Karpas-422 (cell line): ENCODE results near the gene RNF126. TPM values are rescaled to one million over a fixed set of nuclear protein-coding genes. Genes with fewer than 3 reads are reported as not detected.

ENCODE experiments used
- DNase-seq: peaks from one replicate; pipeline ENCODE4 v3.0.0-alpha.2; 2015
- H2AFZ ChIP-seq: fragments of 200-600 bp; sonication (generic); 2 replicates; pipeline ENCODE4 v1.6.1; 2014; ENCODE audit warnings: antibody characterized with exemption, low read length, mixed read lengths
- H3K27ac ChIP-seq: fragments of 200-600 bp; sonication (generic); 2 replicates; pipeline ENCODE4 v1.5.1; 2014; ENCODE audit warnings: mild to moderate bottlenecking, low read length, moderate library complexity
- H3K27me3 ChIP-seq: fragments of 200-600 bp; sonication (generic); 2 replicates; pipeline ENCODE4 v1.6.1; 2014; ENCODE audit warnings: low read length, mixed read lengths
- H3K36me3 ChIP-seq: fragments of 200-600 bp; sonication (generic); 2 replicates; pipeline ENCODE4 v1.6.1; 2014; ENCODE audit warnings: low read length, mixed read lengths; ENCODE audit not compliant: insufficient read depth
- H3K4me1 ChIP-seq: fragments of 200-600 bp; sonication (generic); 2 replicates; pipeline ENCODE4 v1.6.1; 2014; ENCODE audit warnings: mild to moderate bottlenecking, low read length, mixed read lengths
- H3K4me2 ChIP-seq: fragments of 200-600 bp; sonication (generic); 2 replicates; pipeline ENCODE4 v1.6.1; 2014; ENCODE audit warnings: low read length, low read depth, mild to moderate bottlenecking; ENCODE audit not compliant: poor library complexity, severe bottlenecking
- H3K4me3 ChIP-seq: fragments of 200-600 bp; sonication (generic); 2 replicates; pipeline ENCODE4 v1.5.1; 2014; ENCODE audit warnings: mild to moderate bottlenecking, antibody characterized with exemption, low read length, mixed read lengths
- H3K79me2 ChIP-seq: fragments of 200-600 bp; sonication (generic); 2 replicates; pipeline ENCODE4 v1.6.1; 2014; ENCODE audit warnings: mild to moderate bottlenecking, low read length, mixed read lengths
- H3K9ac ChIP-seq: fragments of 200-600 bp; sonication (generic); 2 replicates; pipeline ENCODE4 v1.6.0; 2014; ENCODE audit warnings: low read length
- H3K9me2 ChIP-seq: fragments of 200-600 bp; sonication (generic), shearing (Covaris generic); replicated peaks from 2 replicates; pipeline ENCODE4 v1.6.0; 2014; ENCODE audit warnings: mild to moderate bottlenecking, low read length, moderate library complexity; ENCODE audit not compliant: insufficient read depth
- H3K9me3 ChIP-seq: fragments of 300-700, 200-600 bp; sonication (generic); 2 replicates; pipeline ENCODE4 v1.6.1; 2014; ENCODE audit warnings: low read length, mixed read lengths
- H4K20me1 ChIP-seq: fragments of 200-600 bp; sonication (generic); 2 replicates; pipeline ENCODE4 v1.6.1; 2014; ENCODE audit warnings: mild to moderate bottlenecking, antibody characterized with exemption, low read length, low read depth; ENCODE audit not compliant: insufficient read depth
- total RNA-seq: library from RNA; depleted of rRNA; stranded (reverse); fragments of >200 nt; shearing (Covaris generic); gene quantifications from 2 replicates; pipeline ENCODE4 v1.2.3, GENCODE V29; 2014; ENCODE audit warnings: low replicate concordance

The RNF126 gene
- total RNA-seq, 1 experiment from 2014 or later, result 36.5 TPM

- H3K36me3 ChIP-seq, result no peaks in the 10 kb centered on the region
- H3K9me3 ChIP-seq, result no peaks in the 10 kb centered on the region
- H3K4me3 ChIP-seq, result no peak overlapping the region
- H3K27ac ChIP-seq, result no peak overlapping the region
- H3K4me2 ChIP-seq, result no peak overlapping the region
- no peaks in the 10 kb centered on the region for H3K9me2 ChIP-seq
- no peak overlapping the region for H3K9ac ChIP-seq
- no peak overlapping the region for H2AFZ ChIP-seq
- H3K79me2 ChIP-seq, result no peaks in the 10 kb centered on the region
- H3K27me3 ChIP-seq, result no peaks in the 10 kb centered on the region
- peaks cover 26% of the 10 kb centered on the region; the same call in 1 of the 2 replicates for H4K20me1 ChIP-seq
- no peak for DNase-seq
- peaks cover 18% of the 10 kb centered on the region for H3K4me1 ChIP-seq
These were observed 21.3 kb downstream of the RNF126 start for GRCh38 chr19:641702-642101.

GRCh38 chr19:640606-641189 is 22.3 kb downstream of the RNF126 start:
- Histone ChIP-seq H3K4me3 (no peak overlapping the region), H2AFZ (no peak overlapping the region), H3K9ac (no peak overlapping the region), H3K79me2 (no peaks in the 10 kb centered on the region), H3K4me2 (no peak overlapping the region), H3K4me1 (peaks cover 18% of the 10 kb centered on the region), H3K27me3 (no peaks in the 10 kb centered on the region), H3K27ac (no peak overlapping the region), H3K9me2 (no peaks in the 10 kb centered on the region), H4K20me1 (peaks cover 24% of the 10 kb centered on the region; the same call in 1 of the 2 replicates), H3K9me3 (no peaks in the 10 kb centered on the region), H3K36me3 (no peaks in the 10 kb centered on the region)
- no peak for DNase-seq

DNA sequence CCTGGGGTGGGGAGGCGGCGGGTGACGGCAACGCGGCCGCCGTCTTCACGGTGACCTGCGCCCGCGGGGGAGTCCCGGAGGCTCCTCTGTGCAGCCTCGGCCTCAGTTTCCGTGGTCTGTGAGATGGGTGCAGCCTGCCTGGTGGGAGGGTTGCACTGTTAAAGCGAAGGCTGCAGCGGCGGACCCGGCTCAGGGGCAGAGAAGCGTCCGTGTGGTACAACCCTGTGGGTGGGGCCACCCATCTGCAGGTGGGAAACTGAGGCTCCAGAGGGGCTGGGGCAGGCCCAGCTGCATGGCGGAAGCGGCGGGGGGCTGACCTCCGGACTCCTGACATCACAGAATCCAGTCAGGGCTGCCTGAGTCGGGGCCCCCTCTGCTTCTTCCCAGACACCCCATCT is 22.9 kb downstream of the RNF126 start:
- Histone ChIP-seq H2AFZ (no peak overlapping the region), H3K4me2 (peak overlapping the region; percentile 35), H3K27ac (no peak overlapping the region), H4K20me1 (peaks cover 22% of the 10 kb centered on the region; the same call in 1 of the 2 replicates), H3K9me3 (no peaks in the 10 kb centered on the region), H3K9me2 (no peaks in the 10 kb centered on the region), H3K4me1 (peaks cover 18% of the 10 kb centered on the region), H3K27me3 (no peaks in the 10 kb centered on the region), H3K9ac (no peak overlapping the region), H3K79me2 (no peaks in the 10 kb centered on the region), H3K36me3 (no peaks in the 10 kb centered on the region), H3K4me3 (no peak overlapping the region; the same call in 1 of the 2 replicates)
- DNase-seq, result no peak

GRCh38 chr19:639253-640160 is 23.5 kb downstream of the RNF126 start, which contains the start of gene FGF22:
FGF22 (plus strand) TSS chr19:639879; CDS start chr19:639926, 47 bp downstream.
- Histone ChIP-seq H3K9me2 (no peaks in the 10 kb centered on the region), H3K9me3 (no peaks in the 10 kb centered on the region), H3K4me1 (peaks cover 13% of the 10 kb centered on the region), H3K4me2 (peak within 1 kb of the TSS; percentile 67), H3K36me3 (no peaks in the 10 kb centered on the region), H3K27ac (no peak within 1 kb of the TSS), H3K27me3 (no peaks in the 10 kb centered on the region), H3K9ac (peak within 1 kb of the TSS; percentile 30), H4K20me1 (peaks cover 22% of the 10 kb centered on the region; the same call in 1 of the 2 replicates), H3K79me2 (no peaks in the 10 kb centered on the region), H3K4me3 (peak within 1 kb of the TSS; percentile 40; the same call in 1 of the 2 replicates), H2AFZ (no peak within 1 kb of the TSS)
- DNase-seq, result peak; percentile 97

DNA sequence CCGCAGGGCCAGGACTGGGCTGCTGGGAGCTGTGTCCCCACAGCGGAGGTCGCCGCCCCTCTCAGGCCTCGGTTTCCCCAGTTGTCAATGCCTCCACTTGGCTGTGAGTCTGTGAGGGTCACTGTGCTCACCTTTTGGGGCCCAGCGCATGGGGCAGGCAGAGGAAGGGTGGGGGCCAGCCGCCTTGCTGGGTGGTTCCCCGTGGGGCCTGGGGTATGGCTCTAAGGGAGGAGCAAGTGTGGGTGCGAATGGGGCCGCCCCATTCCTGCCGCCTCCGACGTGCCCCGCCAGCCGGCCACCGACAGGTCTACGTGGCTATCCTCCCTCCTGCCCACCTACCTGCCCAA is 24.1 kb downstream of the RNF126 start:
- H3K4me3 ChIP-seq, result no peak overlapping the region
- H3K9me3 ChIP-seq, result no peaks in the 10 kb centered on the region
- DNase-seq, result no peak
- no peak overlapping the region for H2AFZ ChIP-seq
- no peak overlapping the region for H3K27ac ChIP-seq
- no peaks in the 10 kb centered on the region for H3K9me2 ChIP-seq
- no peaks in the 10 kb centered on the region for H3K36me3 ChIP-seq
- H3K4me2 ChIP-seq, result no peak overlapping the region
- H3K79me2 ChIP-seq, result no peaks in the 10 kb centered on the region
- H3K4me1 ChIP-seq, result peaks cover 13% of the 10 kb centered on the region
- H4K20me1 ChIP-seq, result peaks cover 22% of the 10 kb centered on the region; the same call in 1 of the 2 replicates
- no peaks in the 10 kb centered on the region for H3K27me3 ChIP-seq
- no peak overlapping the region for H3K9ac ChIP-seq

DNA sequence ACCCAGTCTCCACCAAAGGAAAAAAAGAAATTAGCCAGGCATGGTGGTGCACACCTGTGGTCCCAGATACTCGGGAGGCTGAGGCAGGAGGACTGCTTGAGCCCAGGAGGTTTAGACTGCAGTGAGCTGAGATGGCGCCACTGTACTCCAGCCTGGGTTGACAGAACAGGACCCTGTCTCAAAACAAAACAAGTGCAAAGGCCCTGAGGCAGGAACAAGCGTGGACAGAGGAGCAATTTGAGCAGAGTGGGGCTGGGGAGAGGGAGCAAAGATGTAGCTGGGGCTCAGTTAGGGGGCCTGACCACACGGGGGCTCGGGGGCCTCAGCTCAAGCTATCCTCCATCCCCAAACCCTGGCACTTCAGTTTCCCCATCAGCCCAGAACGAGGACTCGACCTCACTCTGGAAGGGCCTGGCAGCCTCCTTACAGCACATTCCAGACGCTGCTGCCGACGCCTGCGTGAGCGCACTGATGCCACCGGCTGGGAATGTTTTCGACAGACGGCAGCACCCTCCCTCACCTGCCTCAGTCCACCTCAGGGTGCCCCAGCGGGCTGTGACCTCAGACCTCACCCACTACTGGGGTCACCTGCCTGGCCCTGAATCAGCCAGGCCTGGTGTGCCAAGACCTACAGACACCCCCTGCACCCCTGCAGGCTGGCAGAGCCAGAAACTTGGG is 27.9 kb downstream of the RNF126 start:
- Histone ChIP-seq H3K27me3 (no peaks in the 10 kb centered on the region), H3K4me2 (no peak overlapping the region), H3K9ac (no peak overlapping the region), H3K79me2 (peaks cover 30% of the 10 kb centered on the region), H3K4me1 (peaks cover 21% of the 10 kb centered on the region), H3K36me3 (no peaks in the 10 kb centered on the region; the same call in 1 of the 2 replicates), H2AFZ (no peak overlapping the region), H3K4me3 (no peak overlapping the region), H3K9me3 (no peaks in the 10 kb centered on the region), H3K27ac (no peak overlapping the region), H3K9me2 (no peaks in the 10 kb centered on the region), H4K20me1 (peaks cover 12% of the 10 kb centered on the region; the same call in 1 of the 2 replicates)
- no peak for DNase-seq

GRCh38 chr19:633786-634639 is 29.0 kb downstream of the RNF126 start:
- H3K9me3 ChIP-seq, result no peaks in the 10 kb centered on the region
- peak overlapping the region; percentile 64 for H3K4me3 ChIP-seq
- peaks cover 34% of the 10 kb centered on the region for H3K79me2 ChIP-seq
- peaks cover 14% of the 10 kb centered on the region for H3K4me1 ChIP-seq
- peak overlapping the region; percentile 67 for H3K9ac ChIP-seq
- no peaks in the 10 kb centered on the region for H3K27me3 ChIP-seq
- H3K36me3 ChIP-seq, result peaks cover 1% of the 10 kb centered on the region
- no peak overlapping the region for H3K27ac ChIP-seq
- no peak for DNase-seq
- H3K4me2 ChIP-seq, result peak overlapping the region; percentile 83
- H3K9me2 ChIP-seq, result no peaks in the 10 kb centered on the region
- 0 out of 2 replicates have a peak, but pooled peaks cover 8% of the 10 kb centered on the region for H4K20me1 ChIP-seq
- H2AFZ ChIP-seq, result peak overlapping the region; percentile 87; the same call in 1 of the 2 replicates
